Placental epithelial cell (primary cell): ENCODE results near the gene CSDE1. TPM values are rescaled to one million over a fixed set of nuclear protein-coding genes. Genes with fewer than 3 reads are reported as not detected.

ENCODE experiments used
- small RNA-seq: library from RNA; depleted of rRNA; stranded (forward); fragments of <200 nt; gene quantifications from one replicate; pipeline ENCODE3, GENCODE V24; 2012
- total RNA-seq: library from RNA; depleted of rRNA; stranded (reverse); fragments of >200 nt; gene quantifications from 2 replicates; pipeline ENCODE4 v1.2.3, GENCODE V29; 2012

The CSDE1 gene
- 420 and 592 TPM in 2 replicates for total RNA-seq

GRCh38 chr1:114757455-114758255 lies at the start of gene CSDE1:
CSDE1 (minus strand) TSS chr1:114757984; CDS start chr1:114739890, 18,094 bp downstream.

GRCh38 chr1:114780344-114781226 lies 22.8 kb upstream of the CSDE1 start, which contains the start of gene SIKE1:
SIKE1 (minus strand) TSS chr1:114780685; CDS start chr1:114780607, 78 bp downstream.

GRCh38 chr1:114716304-114717170 lies 41.2 kb downstream of the CSDE1 start, which contains the start of gene NRAS:
NRAS (minus strand) TSS chr1:114716771; CDS start chr1:114716160, 611 bp downstream.

GRCh38 chr1:114695430-114696058 lies 62.2 kb downstream of the CSDE1 start, which contains the start of gene AMPD1:
AMPD1 (minus strand) TSS chr1:114695546; CDS start chr1:114695471, 75 bp downstream.

GRCh38 chr1:114669562-114670082 lies 88.2 kb downstream of the CSDE1 start, which contains the start of gene DENND2C:
DENND2C (minus strand) TSS chr1:114670049; CDS start chr1:114625984, 44,065 bp downstream.

Small RNA genes within 50 kb of the gene (small RNA-seq; reads per million reads assigned to genes)
- gene RN7SL432P = not detected
- not detected for gene RNY1P13

Other genes starting within 250 kb of the CSDE1 start
- gene TRIM33, start 246.8 kb downstream of the CSDE1 start, total RNA-seq = 32.6 and 39.3 TPM in 2 replicates
- gene BCAS2, start 176.4 kb downstream of the CSDE1 start, total RNA-seq = 25.1 and 28.2 TPM in 2 replicates
- gene DENND2C, start 87.9 kb downstream of the CSDE1 start, total RNA-seq = 10.6 and 10.8 TPM in 2 replicates
- not detected in 2 replicates for gene AMPD1, start 62.4 kb downstream of the CSDE1 start, total RNA-seq
- gene NRAS, start 41.2 kb downstream of the CSDE1 start, total RNA-seq = 42.8 and 105 TPM in 2 replicates
- gene SIKE1, start 22.7 kb upstream of the CSDE1 start, total RNA-seq = 48.3 and 56.8 TPM in 2 replicates
- gene SYCP1, start 96.9 kb upstream of the CSDE1 start, total RNA-seq = not detected in 2 replicates